DOHH2 (cell line): ENCODE data around the gene CNTNAP2.

ENCODE experiments used
- H3F3A ChIP-seq: fragments of 200-600 bp; sonication (generic), shearing (Covaris generic); 2 replicates; pipeline ENCODE4 v1.6.0; 2016; ENCODE audit warnings: antibody characterized with exemption, mild to moderate bottlenecking; ENCODE audit not compliant: control insufficient read depth, insufficient read depth
- H3K27ac ChIP-seq: fragments of 200-600 bp; sonication (generic); 2 replicates; pipeline ENCODE4 v1.5.1; 2014; ENCODE audit warnings: low read depth, mild to moderate bottlenecking, low read length, moderate library complexity
- H3K27me3 ChIP-seq: fragments of 200-600 bp; sonication (generic); 2 replicates; pipeline ENCODE4 v1.6.1; 2014; ENCODE audit warnings: mild to moderate bottlenecking, low read length, mixed read lengths; ENCODE audit not compliant: control insufficient read depth
- H3K36me3 ChIP-seq: fragments of 200-600 bp; sonication (generic); 2 replicates; pipeline ENCODE4 v1.6.1; 2014; ENCODE audit warnings: mild to moderate bottlenecking, low read length, moderate library complexity, mixed read lengths; ENCODE audit not compliant: control insufficient read depth
- H3K4me1 ChIP-seq: fragments of 200-600 bp; sonication (generic); 2 replicates; pipeline ENCODE4 v1.6.1; 2014; ENCODE audit warnings: mild to moderate bottlenecking, low read length, mixed read lengths; ENCODE audit not compliant: control insufficient read depth
- H3K4me2 ChIP-seq: fragments of 200-600 bp; sonication (generic); 2 replicates; pipeline ENCODE4 v1.6.0; 2014; ENCODE audit warnings: mild to moderate bottlenecking, low read length, moderate library complexity
- H3K4me3 ChIP-seq: fragments of 200-600 bp; sonication (generic); 2 replicates; pipeline ENCODE4 v1.5.1; 2014; ENCODE audit warnings: mild to moderate bottlenecking, low read length, mixed read lengths
- H3K79me2 ChIP-seq: fragments of 200-600 bp; sonication (generic); 2 replicates; pipeline ENCODE4 v1.6.1; 2014; ENCODE audit warnings: mild to moderate bottlenecking, low read length, mixed read lengths; ENCODE audit not compliant: control insufficient read depth
- H3K9me2 ChIP-seq: fragments of 200-600 bp; sonication (generic); replicated peaks from 2 replicates; pipeline ENCODE4 v1.6.1; 2014; ENCODE audit warnings: mild to moderate bottlenecking, low read length, mixed read lengths; ENCODE audit not compliant: control insufficient read depth
- H3K9me3 ChIP-seq: fragments of 200-600 bp; sonication (generic); 2 replicates; pipeline ENCODE4 v1.6.1; 2014; ENCODE audit warnings: antibody characterized with exemption, low read length, mixed read lengths; ENCODE audit not compliant: control insufficient read depth, insufficient read depth
- H4K20me1 ChIP-seq: fragments of 200-600 bp; sonication (generic); 2 replicates; pipeline ENCODE4 v1.6.0; 2014; ENCODE audit warnings: low read depth, mild to moderate bottlenecking, antibody characterized with exemption, low read length, moderate library complexity; ENCODE audit not compliant: control insufficient read depth, insufficient read depth
- CTCF ChIP-seq: fragments of 200-600 bp; sonication (generic); IDR thresholded peaks from one replicate; pipeline ENCODE4 v1.5.1; 2014; ENCODE audit warnings: antibody characterized with exemption, mild to moderate bottlenecking, low read depth, low read length; ENCODE audit not compliant: poor library complexity, severe bottlenecking
- EZH2phosphoT487 ChIP-seq: fragments of 200-600 bp; sonication (generic); IDR thresholded peaks from 2 replicates; pipeline ENCODE4 v1.6.1; 2017; ENCODE audit warnings: borderline replicate concordance, mild to moderate bottlenecking, antibody characterized with exemption, low read length, moderate library complexity, mixed read lengths

The CNTNAP2 gene

DNA sequence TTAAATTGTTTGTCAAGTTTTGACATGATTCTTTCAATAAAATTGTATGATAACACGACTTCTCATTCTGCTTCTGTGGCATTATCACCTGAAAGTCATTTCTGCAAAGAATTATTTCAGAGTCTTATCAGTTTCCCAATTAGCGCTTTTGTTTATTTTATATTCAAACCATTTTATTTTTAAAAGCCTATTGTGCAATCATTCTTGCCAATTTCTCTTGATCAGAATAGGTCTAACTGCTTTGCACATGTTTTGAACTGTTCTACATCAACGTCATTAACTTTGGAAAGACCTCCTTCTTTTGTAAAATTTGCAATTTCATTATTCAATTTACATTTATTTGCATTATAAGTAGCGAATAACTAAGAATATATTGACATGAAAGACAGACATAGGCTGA lies 758.1 kb downstream of the CNTNAP2 start:
- no peaks in the 10 kb centered on the region for H3K36me3 ChIP-seq

DNA sequence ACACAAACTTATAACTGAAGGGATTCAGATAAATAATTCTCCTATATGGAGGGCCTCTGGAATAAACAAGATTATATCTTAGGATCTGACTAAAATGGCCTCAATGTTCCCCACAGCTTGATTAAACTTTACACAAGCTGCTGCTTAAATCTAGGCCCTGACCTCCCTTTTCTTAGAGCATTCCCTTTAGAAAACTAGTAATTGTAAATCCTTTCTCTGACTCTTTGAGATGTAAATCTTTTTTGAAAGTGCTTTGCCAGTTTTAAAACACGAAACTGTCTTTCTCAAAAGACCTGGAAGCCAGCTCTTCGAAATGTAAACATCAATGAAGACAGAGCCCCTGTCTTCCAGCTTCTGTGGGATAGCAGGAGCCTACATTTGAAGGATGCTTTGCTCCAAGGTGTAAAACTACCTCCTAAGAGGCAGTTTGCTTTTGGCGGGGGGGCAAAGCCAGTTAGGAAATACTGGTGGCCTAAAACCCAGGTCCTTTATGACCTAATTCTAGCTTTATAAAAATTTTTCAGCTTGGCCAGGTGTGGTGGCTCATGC lies 758.7 kb downstream of the CNTNAP2 start:
- Histone ChIP-seq H3K4me1 (no peaks in the 10 kb centered on the region), H3K9me2 (no peaks in the 10 kb centered on the region), H3F3A (no peaks in the 10 kb centered on the region), H3K4me3 (no peak overlapping the region), H3K27ac (no peak overlapping the region), H3K79me2 (no peaks in the 10 kb centered on the region), H3K36me3 (no peaks in the 10 kb centered on the region), H3K27me3 (no peaks in the 10 kb centered on the region), H4K20me1 (no peaks in the 10 kb centered on the region), H3K9me3 (no peaks in the 10 kb centered on the region), H3K4me2 (no peak overlapping the region)
- TF ChIP-seq CTCF, result no peak
- TF ChIP-seq EZH2phosphoT487, result no peak

More for the DNA sequence above, 758.1 kb downstream of the CNTNAP2 start:
- H3K4me3 ChIP-seq, result no peak overlapping the region
- H3K4me2 ChIP-seq, result no peak overlapping the region
- no peaks in the 10 kb centered on the region for H3K9me2 ChIP-seq
- no peaks in the 10 kb centered on the region for H3K4me1 ChIP-seq
- no peak for TF ChIP-seq CTCF
- TF ChIP-seq EZH2phosphoT487, result no peak
- H3K27me3 ChIP-seq, result no peaks in the 10 kb centered on the region
- H3K79me2 ChIP-seq, result no peaks in the 10 kb centered on the region
- no peaks in the 10 kb centered on the region for H4K20me1 ChIP-seq
- no peaks in the 10 kb centered on the region for H3K9me3 ChIP-seq
- no peak overlapping the region for H3K27ac ChIP-seq
- H3F3A ChIP-seq, result no peaks in the 10 kb centered on the region

DNA sequence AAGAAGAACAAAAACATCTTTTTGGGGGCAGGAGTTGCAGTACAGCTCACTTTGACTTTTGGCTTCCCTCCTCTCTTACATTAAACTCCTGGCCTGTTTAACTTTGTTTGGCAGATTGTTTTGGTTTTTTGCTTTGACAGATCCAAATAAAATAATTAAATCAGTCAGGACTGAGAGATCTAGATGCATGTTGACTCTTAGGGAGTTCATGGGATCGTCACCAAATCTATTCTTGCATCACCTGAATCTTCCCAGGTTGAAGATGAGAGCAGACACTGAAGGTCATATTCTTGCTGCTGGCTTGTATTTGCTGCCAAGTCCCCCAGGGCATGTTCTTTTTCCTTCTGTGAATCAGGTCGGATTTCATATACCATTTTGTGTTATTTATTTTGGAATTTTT lies 759.4 kb downstream of the CNTNAP2 start:
- Histone ChIP-seq H3K4me3 (no peak overlapping the region), H3K79me2 (no peaks in the 10 kb centered on the region), H3K27me3 (no peaks in the 10 kb centered on the region), H3K4me1 (no peaks in the 10 kb centered on the region), H4K20me1 (no peaks in the 10 kb centered on the region), H3K4me2 (no peak overlapping the region), H3K9me2 (no peaks in the 10 kb centered on the region), H3K9me3 (no peaks in the 10 kb centered on the region), H3K27ac (no peak overlapping the region), H3K36me3 (no peaks in the 10 kb centered on the region), H3F3A (no peaks in the 10 kb centered on the region)
- TF ChIP-seq CTCF (no peak), EZH2phosphoT487 (no peak)
